ENCODE measurements around the gene F5.

F5 gene

DNA sequence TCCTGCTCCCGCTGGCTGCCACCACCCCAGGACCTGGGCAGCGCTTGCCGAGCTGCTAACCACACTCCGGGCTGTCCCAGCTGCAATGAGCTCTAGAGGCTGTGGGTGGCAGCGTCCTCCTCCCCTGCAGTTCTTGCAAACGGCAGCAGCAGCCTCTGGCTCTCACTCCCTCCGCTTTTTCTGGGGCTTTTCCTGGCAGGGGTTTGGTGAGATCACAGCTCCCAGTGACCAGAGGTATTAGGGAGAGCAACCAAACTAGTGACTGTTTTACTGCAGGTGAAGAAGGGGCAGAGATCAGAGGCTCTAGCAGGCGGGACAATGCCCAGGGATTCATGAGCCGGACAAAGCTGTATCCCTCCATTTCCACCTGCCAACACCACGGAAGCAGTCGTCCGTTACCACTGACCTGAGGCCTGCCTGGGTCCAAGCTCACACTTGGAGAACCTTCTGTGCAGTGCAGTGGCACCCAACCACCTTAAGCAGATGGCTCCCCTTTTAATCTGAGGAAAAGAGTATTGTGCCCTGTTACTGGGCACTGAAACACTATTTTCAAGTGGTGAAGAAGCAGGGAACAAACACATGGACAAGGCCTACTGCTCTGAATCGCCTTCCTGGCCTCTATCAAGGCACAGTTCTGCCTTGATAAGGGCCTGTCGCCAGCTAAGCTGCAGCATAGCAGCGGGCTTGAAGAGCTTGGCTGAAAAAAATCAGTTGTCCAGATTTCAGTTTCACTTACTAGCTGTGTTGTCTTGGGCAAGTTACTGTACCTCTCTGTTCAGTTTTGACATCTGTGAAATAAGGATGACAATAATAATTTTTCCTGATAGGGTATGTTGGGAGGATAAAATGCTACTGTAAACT, at the start of gene F5:
Gene F5, minus strand, starts transcription at position 87 of the 861 bp plus-strand sequence. CDS start 95 bp downstream, outside the sequence.
- H3K4me3 ChIP-seq (ENCODE audit: low read depth, low read length), result no peak within 1 kb of the TSS
- TF ChIP-seq, protein P1, sequence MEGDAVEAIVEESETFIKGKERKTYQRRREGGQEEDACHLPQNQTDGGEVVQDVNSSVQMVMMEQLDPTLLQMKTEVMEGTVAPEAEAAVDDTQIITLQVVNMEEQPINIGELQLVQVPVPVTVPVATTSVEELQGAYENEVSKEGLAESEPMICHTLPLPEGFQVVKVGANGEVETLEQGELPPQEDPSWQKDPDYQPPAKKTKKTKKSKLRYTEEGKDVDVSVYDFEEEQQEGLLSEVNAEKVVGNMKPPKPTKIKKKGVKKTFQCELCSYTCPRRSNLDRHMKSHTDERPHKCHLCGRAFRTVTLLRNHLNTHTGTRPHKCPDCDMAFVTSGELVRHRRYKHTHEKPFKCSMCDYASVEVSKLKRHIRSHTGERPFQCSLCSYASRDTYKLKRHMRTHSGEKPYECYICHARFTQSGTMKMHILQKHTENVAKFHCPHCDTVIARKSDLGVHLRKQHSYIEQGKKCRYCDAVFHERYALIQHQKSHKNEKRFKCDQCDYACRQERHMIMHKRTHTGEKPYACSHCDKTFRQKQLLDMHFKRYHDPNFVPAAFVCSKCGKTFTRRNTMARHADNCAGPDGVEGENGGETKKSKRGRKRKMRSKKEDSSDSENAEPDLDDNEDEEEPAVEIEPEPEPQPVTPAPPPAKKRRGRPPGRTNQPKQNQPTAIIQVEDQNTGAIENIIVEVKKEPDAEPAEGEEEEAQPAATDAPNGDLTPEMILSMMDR (IDR thresholded peaks at IDR 0.05; ENCODE audit: low read depth, low read length), result peak; percentile 24; the same call in 1 of the 2 replicates

DNA sequence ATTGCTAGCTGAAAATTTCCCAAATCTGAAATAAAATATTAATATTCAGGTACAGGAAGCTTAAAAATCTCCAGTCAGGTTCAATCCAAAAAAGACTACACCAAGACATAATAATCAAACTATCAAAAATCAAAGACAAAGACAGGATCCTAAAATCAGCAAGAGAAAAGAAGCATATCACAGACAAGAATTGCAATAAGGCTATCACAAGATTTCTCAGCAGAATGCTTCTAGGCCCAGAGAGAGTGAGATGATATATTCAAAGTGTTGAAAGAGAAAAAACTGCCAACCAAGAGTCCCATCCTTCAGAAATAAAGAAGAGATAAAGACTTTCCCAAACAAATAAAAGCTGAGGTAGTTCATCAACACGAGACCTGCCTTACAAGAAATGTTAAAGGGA, 48.6 kb upstream of the F5 start:
- no peak overlapping the region for H3K4me3 ChIP-seq (ENCODE audit: low read depth, low read length)
- TF ChIP-seq, protein P1 (IDR thresholded peaks at IDR 0.05; ENCODE audit: low read depth, low read length), result no peak

DNA sequence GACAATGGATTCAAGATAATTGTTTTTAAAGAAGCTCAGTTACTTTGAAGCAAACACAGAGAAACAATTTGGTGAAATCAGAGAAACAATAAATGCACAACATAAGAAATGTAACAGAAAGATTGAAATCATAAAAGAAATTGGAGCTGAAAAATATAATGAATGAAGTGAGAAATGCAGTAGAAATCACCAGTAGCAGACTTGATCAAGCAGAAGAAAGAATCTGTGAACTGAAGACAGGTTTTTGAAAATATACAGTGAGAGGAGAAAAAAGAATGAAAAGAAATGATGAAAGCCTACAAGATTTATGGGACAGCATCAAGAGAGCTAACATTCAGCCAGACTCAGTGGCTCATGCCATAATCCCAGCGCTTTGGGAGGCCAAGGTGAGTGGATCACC, 47.9 kb upstream of the F5 start:
- TF ChIP-seq, protein P1 (IDR thresholded peaks at IDR 0.05; ENCODE audit: low read depth, low read length), result no peak
- H3K4me3 ChIP-seq (ENCODE audit: low read depth, low read length), result no peak overlapping the region

DNA sequence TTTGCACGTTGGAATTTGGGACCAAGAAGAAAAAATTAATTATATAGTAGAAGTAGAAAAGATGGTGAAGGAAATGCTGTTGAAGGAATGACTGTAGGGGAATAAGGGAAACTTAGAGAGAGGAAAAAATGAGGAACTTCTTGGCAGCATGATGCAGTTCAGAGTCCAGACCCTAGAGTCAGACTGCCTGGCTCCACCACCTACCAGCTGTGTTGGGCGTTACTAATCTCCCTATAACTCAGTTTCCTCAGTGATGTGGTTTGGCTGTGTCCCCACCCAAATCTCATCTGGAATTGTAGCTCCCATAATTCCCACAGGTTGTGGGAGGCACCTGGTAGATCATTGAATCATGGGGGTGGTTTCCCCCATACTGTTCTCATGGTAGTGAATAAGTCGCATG, 45.0 kb upstream of the F5 start:
- TF ChIP-seq, protein P1 (IDR thresholded peaks at IDR 0.05; ENCODE audit: low read depth, low read length), result no peak
- H3K4me3 ChIP-seq (ENCODE audit: low read depth, low read length), result no peak overlapping the region

DNA sequence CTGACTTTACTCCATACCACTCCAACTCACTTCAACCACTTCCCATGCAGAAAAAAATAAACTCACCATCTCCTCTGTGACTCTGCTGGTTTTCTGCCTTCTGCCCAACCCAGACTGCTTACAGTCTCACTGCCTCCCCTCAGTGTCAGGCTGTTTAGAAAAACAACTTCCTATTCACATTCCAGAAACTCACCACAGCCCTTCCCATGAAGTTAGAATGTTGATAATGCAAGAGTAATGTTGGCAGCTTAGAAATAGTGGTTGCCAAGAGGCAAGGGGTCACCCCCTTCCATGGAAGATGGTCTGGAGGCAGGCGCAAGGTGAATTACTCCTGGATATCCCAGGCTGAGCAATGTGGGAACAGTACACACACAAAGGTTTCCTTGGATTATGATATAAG, 43.7 kb upstream of the F5 start, which contains the start of gene SELP:
Gene SELP, minus strand, starts transcription at position 119 of the 400 bp plus-strand sequence. Its CDS starts 50 bp downstream, at position 69.
- no peak within 1 kb of the TSS for H3K4me3 ChIP-seq (ENCODE audit: low read depth, low read length)
- TF ChIP-seq, protein P1 (IDR thresholded peaks at IDR 0.05; ENCODE audit: low read depth, low read length), result no peak

DNA sequence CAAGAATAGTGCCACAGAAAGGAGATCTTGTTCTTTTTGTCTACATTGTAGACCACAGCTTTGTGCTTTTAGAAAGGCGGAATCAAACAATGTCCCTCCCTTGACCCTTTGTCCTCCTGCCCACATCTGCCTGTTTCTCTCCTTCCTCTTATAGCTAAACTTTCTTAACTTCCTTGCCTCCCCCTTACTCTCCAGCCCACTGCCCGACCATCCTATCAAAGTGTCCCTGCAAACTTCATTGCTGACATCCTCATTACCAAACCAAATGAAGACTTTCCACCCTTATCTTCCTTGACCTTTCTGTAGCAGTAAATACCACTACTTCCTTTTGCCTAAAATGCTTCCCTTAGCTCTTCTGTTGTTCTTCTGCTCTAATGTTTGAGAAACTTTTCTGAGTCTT, 38.6 kb upstream of the F5 start:
- no peak overlapping the region for H3K4me3 ChIP-seq (ENCODE audit: low read depth, low read length)
- TF ChIP-seq, protein P1 (IDR thresholded peaks at IDR 0.05; ENCODE audit: low read depth, low read length), result no peak

DNA sequence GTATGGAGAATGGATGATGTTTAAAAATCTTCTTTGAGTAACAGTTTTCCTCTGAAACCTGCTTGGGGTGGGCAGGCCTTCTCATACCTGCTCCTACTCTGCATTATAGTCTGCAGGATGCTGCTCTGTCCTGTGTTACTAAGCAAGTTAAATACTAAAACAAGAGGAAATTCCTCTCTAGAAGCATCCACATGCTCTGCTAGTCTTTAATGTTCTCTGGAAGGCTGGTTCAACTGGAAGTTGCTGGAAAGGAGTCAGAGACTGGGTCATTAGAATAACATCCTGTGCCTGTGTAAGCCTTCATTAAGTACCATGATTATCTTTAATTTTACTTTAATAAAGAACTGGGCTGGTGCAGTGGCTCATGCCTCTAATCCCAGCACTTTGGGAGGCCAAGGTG, 37.8 kb upstream of the F5 start:
- TF ChIP-seq, protein P1 (IDR thresholded peaks at IDR 0.05; ENCODE audit: low read depth, low read length), result no peak
- H3K4me3 ChIP-seq (ENCODE audit: low read depth, low read length), result no peak overlapping the region

Data from WI38 (cell line).